ENCODE measurements around the gene FERMT2. TPM values are rescaled to one million over a fixed set of nuclear protein-coding genes. Genes with fewer than 3 reads are reported as not detected.

Gene FERMT2
- total RNA-seq, 1 donor from 2014 or later: 324 TPM

- H3K9me3 ChIP-seq (ENCODE audit: insufficient read depth, low read depth, low read length): no peaks in the 10 kb centered on the region
- no peaks in the 10 kb centered on the region for H3K27me3 Mint-ChIP-seq (ENCODE audit: low read depth, unreplicated experiment)
- no peaks in the 10 kb centered on the region for H3K27me3 ChIP-seq (ENCODE audit: insufficient read depth, low read length)
- H3K36me3 ChIP-seq (ENCODE audit: insufficient read depth, low read length): peaks cover 9% of the 10 kb centered on the region
- H3K36me3 Mint-ChIP-seq (ENCODE audit: low read depth, unreplicated experiment): peaks cover 34% of the 10 kb centered on the region
- peaks cover 93% of the 10 kb centered on the region for H3K79me2 ChIP-seq (ENCODE audit: insufficient read depth, low read length)
- TF ChIP-seq EZH2 (IDR thresholded peaks at IDR 0.05; ENCODE audit: insufficient read depth, low read length) (no peak), CTCF (IDR thresholded peaks at IDR 0.05; ENCODE audit: insufficient read depth, low read depth, low read length) (no peak)
- H3K4me2 ChIP-seq (ENCODE audit: low read length): peak overlapping the region; percentile 69
- no peaks in the 10 kb centered on the region for H3K9me3 Mint-ChIP-seq (ENCODE audit: unreplicated experiment)
- H3K4me1 Mint-ChIP-seq (ENCODE audit: low read depth, unreplicated experiment): peaks cover 59% of the 10 kb centered on the region
- H3K4me3 Mint-ChIP-seq (ENCODE audit: unreplicated experiment): no peak overlapping the region
- H4K20me1 ChIP-seq (ENCODE audit: insufficient read depth, low read length): peaks cover 11% of the 10 kb centered on the region
- H3K4me1 ChIP-seq (ENCODE audit: insufficient read depth, low read length): peaks cover 29% of the 10 kb centered on the region
- FAIRE-seq: no peak
- peak overlapping the region; percentile 34 for H3K9ac ChIP-seq (ENCODE audit: low read length)
- H3K4me3 ChIP-seq (ENCODE audit: insufficient read depth, low read depth, low read length): no peak overlapping the region
- DNase-seq (ENCODE audit: low read depth): peak; percentile 56
- H3K27ac ChIP-seq (ENCODE audit: low read depth, low read length): peak overlapping the region; percentile 59
- peak overlapping the region; percentile 60 for H3K27ac Mint-ChIP-seq (ENCODE audit: unreplicated experiment)
- no peak overlapping the region for H2AFZ ChIP-seq (ENCODE audit: low read depth, low read length)
Observed at GRCh38 chr14:52902971-52903619, 47.8 kb downstream of the FERMT2 start.

DNA sequence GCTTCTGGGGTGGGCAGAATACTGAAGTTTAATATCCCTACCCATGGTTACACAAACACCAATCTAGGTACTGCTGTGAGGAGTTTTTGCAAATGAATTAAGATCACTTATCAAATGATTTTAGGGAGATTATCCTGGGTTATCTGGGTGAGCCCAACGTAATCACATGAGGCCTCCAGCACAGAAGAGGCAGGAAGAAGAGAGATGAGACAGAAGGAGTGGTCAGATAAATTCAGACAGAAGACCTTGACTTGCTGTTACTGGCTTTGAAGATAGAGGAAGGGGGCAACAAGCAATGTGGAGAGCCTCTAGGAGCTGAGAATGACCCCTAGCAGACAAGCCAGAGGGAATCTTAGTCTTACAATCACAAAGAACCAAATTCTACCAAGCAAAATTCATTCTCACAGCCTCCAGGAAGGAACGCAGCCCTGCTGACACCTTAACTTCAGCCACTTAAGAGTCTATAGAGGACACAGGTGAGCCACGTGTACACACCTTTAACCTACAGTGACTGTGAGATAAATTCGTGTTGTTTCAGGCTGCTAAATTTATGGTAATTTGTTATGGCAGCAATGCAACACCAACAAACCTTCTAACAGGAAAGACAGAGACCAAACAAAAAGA is 49.4 kb downstream of the FERMT2 start:
- H3K79me2 ChIP-seq (ENCODE audit: insufficient read depth, low read length): peaks cover 92% of the 10 kb centered on the region

More for the DNA sequence above, 49.4 kb downstream of the FERMT2 start:
- no peak overlapping the region for H3K27ac ChIP-seq (ENCODE audit: low read depth, low read length)
- Mint-ChIP-seq H3K27ac (ENCODE audit: unreplicated experiment) (peak overlapping the region; percentile 84), H3K4me3 (ENCODE audit: unreplicated experiment) (peak overlapping the region; percentile 34), H3K4me1 (ENCODE audit: low read depth, unreplicated experiment) (peaks cover 48% of the 10 kb centered on the region), H3K27me3 (ENCODE audit: low read depth, unreplicated experiment) (no peaks in the 10 kb centered on the region), H3K9me3 (ENCODE audit: unreplicated experiment) (no peaks in the 10 kb centered on the region), H3K36me3 (ENCODE audit: low read depth, unreplicated experiment) (peaks cover 25% of the 10 kb centered on the region)
- DNase-seq (ENCODE audit: low read depth): no peak
- no peaks in the 10 kb centered on the region for H3K27me3 ChIP-seq (ENCODE audit: insufficient read depth, low read length)
- peaks cover 17% of the 10 kb centered on the region for H3K4me1 ChIP-seq (ENCODE audit: insufficient read depth, low read length)
- TF ChIP-seq EZH2 (IDR thresholded peaks at IDR 0.05; ENCODE audit: insufficient read depth, low read length) (no peak), CTCF (IDR thresholded peaks at IDR 0.05; ENCODE audit: insufficient read depth, low read depth, low read length) (no peak)
- H3K36me3 ChIP-seq (ENCODE audit: insufficient read depth, low read length): peaks cover 5% of the 10 kb centered on the region
- no peak for FAIRE-seq
- no peak overlapping the region for H3K4me3 ChIP-seq (ENCODE audit: insufficient read depth, low read depth, low read length)
- H2AFZ ChIP-seq (ENCODE audit: low read depth, low read length): no peak overlapping the region
- H4K20me1 ChIP-seq (ENCODE audit: insufficient read depth, low read length): peaks cover 16% of the 10 kb centered on the region
- no peak overlapping the region for H3K9ac ChIP-seq (ENCODE audit: low read length)
- no peaks in the 10 kb centered on the region for H3K9me3 ChIP-seq (ENCODE audit: insufficient read depth, low read depth, low read length)
- H3K4me2 ChIP-seq (ENCODE audit: low read length): no peak overlapping the region
